HS-5 (cell line): ENCODE data around the gene CREM.
"Not testable (repeated sequence)": the region's sequence is repeated elsewhere in the genome, so short reads cannot be mapped to it uniquely, and the experiment has no call there.

Experiments
- DNase-seq: peaks from one replicate; pipeline ENCODE4 v3.0.0-alpha.2; 2012; ENCODE audit warnings: low read depth

CREM gene

GRCh38 chr10:35126530-35127288, at the start of gene CREM:
CREM (plus strand) TSS chr10:35126846; CDS start chr10:35137836, 10,990 bp downstream.
- peak; percentile 55 for DNase-seq

GRCh38 chr10:35079265-35079664, 47.4 kb upstream of the CREM start:
- no peak for DNase-seq

DNA sequence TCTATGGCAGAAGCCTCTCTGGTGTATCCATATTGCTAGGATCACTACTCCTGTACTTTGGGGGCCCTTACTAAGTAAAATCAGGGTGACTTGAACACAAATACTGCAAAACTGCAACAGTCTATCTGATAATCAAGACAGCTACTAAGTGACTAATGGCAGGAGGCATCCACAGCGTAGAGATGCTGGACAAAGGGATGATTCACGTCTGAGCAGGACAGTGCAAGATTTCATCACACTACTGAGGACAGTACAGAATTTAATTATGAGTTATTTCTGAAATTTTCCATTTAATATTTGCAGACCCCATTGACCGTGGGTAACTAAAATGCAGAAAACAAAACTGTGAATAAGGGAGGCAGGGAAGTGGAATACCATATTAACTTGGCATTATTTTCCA, 46.9 kb upstream of the CREM start:
- peak; percentile 42 for DNase-seq

DNA sequence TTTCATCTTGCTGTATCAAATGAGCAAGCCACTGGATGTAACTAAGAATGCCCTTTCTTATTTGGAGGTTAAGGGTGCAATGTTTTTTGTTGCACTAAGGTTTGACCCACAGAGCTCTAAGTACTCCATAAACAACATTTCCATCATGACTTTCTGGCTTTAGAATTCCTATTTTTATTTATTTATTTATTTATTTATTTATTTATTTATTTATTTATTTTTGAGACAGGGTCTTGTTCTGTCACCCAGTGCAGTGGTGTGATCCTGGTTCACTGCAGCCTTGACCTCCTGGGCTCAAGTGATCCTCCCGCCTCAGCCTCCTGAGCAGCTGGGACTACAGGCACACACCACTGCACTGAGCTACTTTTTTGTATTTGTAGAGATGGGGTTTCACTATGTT, 46.4 kb upstream of the CREM start:
- not testable (repeated sequence) for DNase-seq

DNA sequence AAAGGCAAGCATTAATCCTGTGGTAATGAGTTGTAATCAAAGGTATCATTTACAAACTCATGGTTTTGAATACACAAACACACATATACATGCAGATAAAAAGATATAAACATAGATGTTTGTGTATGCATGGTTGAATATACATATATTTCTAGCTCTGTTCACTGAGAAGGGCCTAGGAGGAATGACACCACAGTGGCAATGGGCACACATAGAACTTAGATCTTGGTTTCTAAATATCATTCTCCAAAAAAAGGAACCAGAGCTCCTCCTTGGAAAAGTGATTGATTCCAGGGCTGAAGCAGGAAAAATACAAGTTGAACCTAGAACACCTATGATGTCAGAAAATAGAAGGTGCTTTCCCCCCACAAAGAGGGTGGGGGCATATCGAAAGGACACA, 43.4 kb upstream of the CREM start:
- DNase-seq = no peak

- no peak for DNase-seq
These were observed 37.0 kb upstream of the CREM start for GRCh38 chr10:35089611-35090161.

- DNase-seq = peak; percentile 73
These were observed 36.3 kb upstream of the CREM start, which contains the start of gene CUL2 for GRCh38 chr10:35090162-35090954. CUL2 (minus strand) TSS chr10:35090341; CDS start chr10:35071317, 19,024 bp downstream.

- no peak for DNase-seq
These were observed 34.5 kb upstream of the CREM start for GRCh38 chr10:35091994-35092790.

GRCh38 chr10:35092851-35093250, 33.8 kb upstream of the CREM start:
- DNase-seq = no peak

DNA sequence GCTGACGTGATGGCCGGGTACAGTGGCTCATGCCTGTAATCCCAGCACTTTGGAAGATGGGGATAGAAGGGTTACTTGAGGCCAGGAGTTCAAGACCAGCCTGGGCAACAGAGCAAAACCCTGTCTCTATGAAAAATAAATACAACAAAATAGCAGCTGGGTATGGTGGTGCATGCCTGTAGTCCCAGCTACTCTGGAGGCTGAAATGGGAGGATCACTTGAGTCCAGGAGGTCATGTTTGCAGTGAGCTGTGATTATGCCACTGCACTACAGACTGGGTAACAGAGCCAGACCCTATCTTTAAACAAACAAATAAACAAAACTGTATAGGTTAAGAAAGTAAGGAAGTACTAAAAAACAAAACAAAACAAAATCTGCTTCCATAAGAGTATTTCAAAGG, 30.3 kb upstream of the CREM start:
- no peak for DNase-seq

DNA sequence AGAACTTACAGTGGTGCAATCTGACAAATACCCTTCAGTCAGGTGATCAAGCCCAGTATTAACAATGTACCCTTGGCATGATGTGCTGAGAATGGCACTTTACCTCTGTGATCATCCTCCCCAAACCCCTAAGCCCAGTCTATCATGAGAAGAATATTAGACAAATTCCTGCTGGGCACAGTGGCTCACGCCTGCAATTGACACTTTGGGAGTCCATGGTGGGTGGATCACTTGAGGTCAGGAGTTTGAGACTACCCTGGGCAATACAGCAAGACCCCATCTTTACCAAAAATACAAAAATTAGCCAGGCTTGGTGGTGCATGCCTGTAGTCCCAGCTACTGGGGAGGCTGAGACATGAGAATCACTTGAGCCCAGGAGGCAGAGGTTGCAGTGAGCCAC, 29.1 kb upstream of the CREM start:
- DNase-seq = no peak

GRCh38 chr10:35103882-35104281, 22.8 kb upstream of the CREM start:
- DNase-seq = no peak

- no peak for DNase-seq
These were observed 14.1 kb upstream of the CREM start for GRCh38 chr10:35112571-35112970.

DNA sequence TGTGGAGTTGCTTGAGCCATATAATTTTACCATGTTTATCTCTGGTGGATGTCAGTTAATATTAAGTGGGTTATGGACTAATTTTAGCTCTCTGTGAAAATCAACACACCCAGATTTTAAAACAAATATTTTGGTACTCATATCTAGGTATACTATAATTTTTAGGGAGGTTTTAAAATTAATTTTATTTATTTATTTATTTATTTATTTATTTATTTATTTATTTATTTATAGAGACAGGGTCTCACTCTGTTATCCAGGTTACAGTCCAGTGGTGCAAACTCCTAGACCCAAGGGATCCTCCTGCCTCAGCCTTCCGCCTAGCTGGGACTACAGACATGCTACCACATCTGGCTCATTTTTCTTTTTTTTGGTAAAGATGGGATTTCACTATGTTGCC, 7.3 kb upstream of the CREM start:
- no peak for DNase-seq

- DNase-seq = no peak
These were observed 2.1 kb upstream of the CREM start for GRCh38 chr10:35124540-35124939.

GRCh38 chr10:35126062-35126529, 550 bp upstream of the CREM start:
- no peak for DNase-seq

- DNase-seq = no peak
These were observed 744 bp downstream of the CREM start for GRCh38 chr10:35127289-35127891.

DNA sequence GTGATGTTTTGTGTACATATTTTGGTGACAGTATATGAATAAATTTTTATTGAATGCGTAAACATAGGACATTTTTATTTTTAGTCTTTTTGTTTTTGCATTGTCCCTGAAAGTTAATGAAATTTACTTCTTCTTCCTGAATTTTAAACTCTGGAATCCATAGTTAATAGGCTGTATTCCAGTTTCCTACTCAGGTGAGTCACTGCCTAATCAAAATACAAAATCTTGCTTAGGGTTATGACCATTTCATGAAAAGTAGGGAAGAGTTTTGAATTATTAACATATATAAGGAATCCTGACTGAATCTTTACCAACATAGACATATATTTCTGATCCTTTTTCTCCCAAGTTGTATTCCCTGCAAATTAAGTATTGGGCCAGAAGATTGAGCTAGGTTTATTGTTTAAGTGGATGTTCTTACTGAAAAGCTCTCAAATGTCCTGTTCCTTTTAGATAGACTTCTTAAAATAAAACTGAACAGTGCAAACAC, 2.6 kb downstream of the CREM start:
- no peak for DNase-seq

- DNase-seq = no peak
These were observed 4.0 kb downstream of the CREM start for GRCh38 chr10:35130663-35131062.

GRCh38 chr10:35132727-35133126, 6.1 kb downstream of the CREM start:
- DNase-seq = no peak

DNA sequence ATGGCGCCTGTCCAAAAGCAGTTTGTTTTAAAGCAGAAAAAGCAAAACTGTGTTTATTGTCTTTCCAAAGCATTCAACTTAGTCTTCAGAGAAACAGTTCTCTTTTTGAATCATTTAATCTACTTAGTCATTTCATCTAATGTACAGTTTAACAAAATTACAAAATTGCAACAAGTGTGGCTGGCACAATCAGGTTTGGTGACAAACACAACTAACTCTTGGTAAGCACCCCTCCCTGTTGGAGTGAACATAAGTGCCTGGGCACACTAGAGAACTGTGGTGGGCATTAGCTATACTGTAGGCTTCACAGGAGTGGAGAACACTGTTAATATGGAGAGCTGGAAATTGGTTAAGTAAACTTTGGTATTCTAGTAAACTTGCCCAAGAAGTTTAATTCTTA, 6.9 kb downstream of the CREM start:
- no peak for DNase-seq
